ENCODE results near the gene KRT33A.

DNA sequence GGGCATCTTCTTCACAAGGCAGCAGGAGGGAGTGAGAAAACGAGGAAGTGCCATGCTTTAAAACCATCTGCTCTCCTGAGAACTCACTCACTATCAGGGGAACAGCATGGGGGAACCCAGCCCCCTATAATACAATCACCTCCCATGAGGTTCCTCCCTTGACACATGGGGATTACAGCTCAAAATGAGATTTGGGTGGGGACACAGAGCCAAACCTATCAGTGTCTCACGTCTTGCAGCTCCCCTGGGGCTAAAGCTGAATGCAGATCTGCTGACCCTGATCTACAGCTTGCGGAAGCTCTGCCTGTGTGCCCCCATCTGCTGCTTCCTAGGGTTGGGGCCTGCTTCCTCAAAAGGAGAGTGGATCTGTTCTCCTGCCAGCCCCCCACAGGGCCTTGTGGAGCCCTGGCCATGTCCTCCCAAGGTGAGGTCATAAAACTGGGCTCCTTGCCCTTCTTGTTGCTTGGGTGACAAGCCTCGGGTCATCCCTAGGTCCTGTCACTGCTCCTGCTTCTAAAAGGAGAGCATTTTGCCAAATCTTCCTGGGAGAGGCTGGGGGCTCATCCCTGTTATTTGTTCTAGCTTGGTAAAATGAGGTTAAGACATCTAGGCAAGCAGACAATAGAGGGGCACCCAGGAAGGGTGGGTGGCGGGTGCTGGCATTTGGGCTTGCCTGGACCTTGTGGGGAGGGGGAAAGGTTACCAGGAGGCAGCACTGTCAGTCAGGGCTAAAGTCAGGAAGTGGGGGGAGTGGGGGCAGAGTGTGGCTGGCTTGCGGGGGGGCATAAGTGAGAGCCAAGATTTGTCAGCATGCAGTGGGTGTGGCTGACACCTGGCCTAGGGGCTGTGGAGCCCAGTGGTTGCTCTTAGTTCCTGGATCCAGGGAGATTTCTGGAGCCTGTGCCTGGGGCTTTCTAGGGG, 16.0 kb downstream of the KRT33A start:
- TF ChIP-seq, protein P1, sequence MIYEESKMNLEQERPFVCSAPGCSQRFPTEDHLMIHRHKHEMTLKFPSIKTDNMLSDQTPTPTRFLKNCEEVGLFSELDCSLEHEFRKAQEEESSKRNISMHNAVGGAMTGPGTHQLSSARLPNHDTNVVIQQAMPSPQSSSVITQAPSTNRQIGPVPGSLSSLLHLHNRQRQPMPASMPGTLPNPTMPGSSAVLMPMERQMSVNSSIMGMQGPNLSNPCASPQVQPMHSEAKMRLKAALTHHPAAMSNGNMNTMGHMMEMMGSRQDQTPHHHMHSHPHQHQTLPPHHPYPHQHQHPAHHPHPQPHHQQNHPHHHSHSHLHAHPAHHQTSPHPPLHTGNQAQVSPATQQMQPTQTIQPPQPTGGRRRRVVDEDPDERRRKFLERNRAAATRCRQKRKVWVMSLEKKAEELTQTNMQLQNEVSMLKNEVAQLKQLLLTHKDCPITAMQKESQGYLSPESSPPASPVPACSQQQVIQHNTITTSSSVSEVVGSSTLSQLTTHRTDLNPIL (CRISPR knock-in tag; IDR thresholded peaks at IDR 0.05; ENCODE audit: low read depth) = no peak
- TF ChIP-seq RARB (CRISPR knock-in tag; IDR thresholded peaks at IDR 0.05) = no peak
- TF ChIP-seq ARNTL (CRISPR knock-in tag; IDR thresholded peaks at IDR 0.05; ENCODE audit: borderline replicate concordance, low read depth) = no peak
- TF ChIP-seq ZNF565 (CRISPR knock-in tag; conservative IDR thresholded peaks at IDR 0.05; ENCODE audit: low read depth) = no peak
- TF ChIP-seq ESRRG (CRISPR knock-in tag; IDR thresholded peaks at IDR 0.05) = no peak
- TF ChIP-seq ZFP30 (CRISPR knock-in tag; IDR thresholded peaks at IDR 0.05) = no peak
- no peak for TF ChIP-seq TOX (CRISPR knock-in tag; IDR thresholded peaks at IDR 0.05; ENCODE audit: borderline replicate concordance)
- no peak for TF ChIP-seq ISL1 (CRISPR knock-in tag; IDR thresholded peaks at IDR 0.05)
- TF ChIP-seq ZFP3 (CRISPR knock-in tag; IDR thresholded peaks at IDR 0.05) = no peak
- TF ChIP-seq SNAI2 (CRISPR knock-in tag; IDR thresholded peaks at IDR 0.05) = no peak
- TF ChIP-seq, protein P2, sequence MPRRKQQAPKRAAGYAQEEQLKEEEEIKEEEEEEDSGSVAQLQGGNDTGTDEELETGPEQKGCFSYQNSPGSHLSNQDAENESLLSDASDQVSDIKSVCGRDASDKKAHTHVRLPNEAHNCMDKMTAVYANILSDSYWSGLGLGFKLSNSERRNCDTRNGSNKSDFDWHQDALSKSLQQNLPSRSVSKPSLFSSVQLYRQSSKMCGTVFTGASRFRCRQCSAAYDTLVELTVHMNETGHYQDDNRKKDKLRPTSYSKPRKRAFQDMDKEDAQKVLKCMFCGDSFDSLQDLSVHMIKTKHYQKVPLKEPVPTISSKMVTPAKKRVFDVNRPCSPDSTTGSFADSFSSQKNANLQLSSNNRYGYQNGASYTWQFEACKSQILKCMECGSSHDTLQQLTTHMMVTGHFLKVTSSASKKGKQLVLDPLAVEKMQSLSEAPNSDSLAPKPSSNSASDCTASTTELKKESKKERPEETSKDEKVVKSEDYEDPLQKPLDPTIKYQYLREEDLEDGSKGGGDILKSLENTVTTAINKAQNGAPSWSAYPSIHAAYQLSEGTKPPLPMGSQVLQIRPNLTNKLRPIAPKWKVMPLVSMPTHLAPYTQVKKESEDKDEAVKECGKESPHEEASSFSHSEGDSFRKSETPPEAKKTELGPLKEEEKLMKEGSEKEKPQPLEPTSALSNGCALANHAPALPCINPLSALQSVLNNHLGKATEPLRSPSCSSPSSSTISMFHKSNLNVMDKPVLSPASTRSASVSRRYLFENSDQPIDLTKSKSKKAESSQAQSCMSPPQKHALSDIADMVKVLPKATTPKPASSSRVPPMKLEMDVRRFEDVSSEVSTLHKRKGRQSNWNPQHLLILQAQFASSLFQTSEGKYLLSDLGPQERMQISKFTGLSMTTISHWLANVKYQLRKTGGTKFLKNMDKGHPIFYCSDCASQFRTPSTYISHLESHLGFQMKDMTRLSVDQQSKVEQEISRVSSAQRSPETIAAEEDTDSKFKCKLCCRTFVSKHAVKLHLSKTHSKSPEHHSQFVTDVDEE (CRISPR knock-in tag; IDR thresholded peaks at IDR 0.05) = no peak
- TF ChIP-seq, protein P3, sequence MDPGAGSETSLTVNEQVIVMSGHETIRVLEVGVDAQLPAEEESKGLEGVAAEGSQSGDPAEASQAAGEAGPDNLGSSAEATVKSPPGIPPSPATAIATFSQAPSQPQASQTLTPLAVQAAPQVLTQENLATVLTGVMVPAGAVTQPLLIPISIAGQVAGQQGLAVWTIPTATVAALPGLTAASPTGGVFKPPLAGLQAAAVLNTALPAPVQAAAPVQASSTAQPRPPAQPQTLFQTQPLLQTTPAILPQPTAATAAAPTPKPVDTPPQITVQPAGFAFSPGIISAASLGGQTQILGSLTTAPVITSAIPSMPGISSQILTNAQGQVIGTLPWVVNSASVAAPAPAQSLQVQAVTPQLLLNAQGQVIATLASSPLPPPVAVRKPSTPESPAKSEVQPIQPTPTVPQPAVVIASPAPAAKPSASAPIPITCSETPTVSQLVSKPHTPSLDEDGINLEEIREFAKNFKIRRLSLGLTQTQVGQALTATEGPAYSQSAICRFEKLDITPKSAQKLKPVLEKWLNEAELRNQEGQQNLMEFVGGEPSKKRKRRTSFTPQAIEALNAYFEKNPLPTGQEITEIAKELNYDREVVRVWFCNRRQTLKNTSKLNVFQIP (CRISPR knock-in tag; IDR thresholded peaks at IDR 0.05; ENCODE audit: borderline replicate concordance, low read depth) = no peak

Data from SK-N-SH treated with all-trans-retinoic acid at 6 μM for 48 hours (cell line).